Measurements from ENCODE around the gene RNF150.

- no peak for TF ChIP-seq GATA3 (IDR thresholded peaks at IDR 0.05; ENCODE audit: low read depth, low read length)
- TF ChIP-seq GATA2 (IDR thresholded peaks at IDR 0.05; ENCODE audit: low read depth, low read length), result no peak
Measured at GRCh38 chr4:140928880-140929279, 204.4 kb downstream of the RNF150 start.

Data from SH-SY5Y (cell line).